Stimulated activated CD8-positive, alpha-beta memory T cell treated with anti-CD3 and anti-CD28 coated beads, Interleukin-7, amount 100 ng/mL, for 24 hours (primary cell): Measurements from ENCODE around the gene TPTE.
"Not testable (repeated sequence)": the region's sequence is repeated elsewhere in the genome, so short reads cannot be mapped to it uniquely, and the experiment has no call there.

Source experiments
- DNase-seq: peaks from one replicate; pipeline ENCODE4 v3.0.0-alpha.2; 2020; ENCODE audit warnings: low read depth

The TPTE gene

DNA sequence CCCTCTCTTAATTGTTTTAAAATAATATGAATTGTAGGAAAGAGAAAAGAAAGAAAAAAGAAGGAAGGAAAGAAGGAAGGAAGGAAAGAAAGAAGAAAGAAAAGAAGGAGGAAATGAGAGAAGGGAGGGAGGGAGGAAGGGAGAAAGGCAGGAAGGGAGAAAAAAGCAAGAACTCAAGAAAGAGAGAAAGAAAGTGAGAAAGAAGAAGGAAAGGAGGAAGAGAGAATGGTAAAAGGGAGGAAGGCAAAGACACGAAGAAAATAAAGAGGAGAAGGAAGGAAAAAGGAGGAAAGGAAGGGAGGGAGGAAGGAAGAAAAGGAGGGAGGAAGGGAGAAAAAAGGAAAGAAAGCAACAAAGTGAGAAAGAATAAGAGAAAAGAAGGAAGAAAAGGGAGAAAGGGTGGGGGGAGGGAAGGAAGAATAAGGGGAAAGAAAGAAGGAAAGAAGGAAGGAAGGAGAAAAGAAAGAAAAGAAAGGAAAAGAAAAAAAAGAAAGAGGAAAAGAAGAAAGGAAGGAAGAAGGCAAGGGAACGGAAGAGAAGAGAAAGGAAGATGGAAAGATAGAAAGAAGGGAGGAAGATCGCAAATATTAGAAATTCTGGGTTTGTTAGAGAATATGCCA, 95.9 kb downstream of the TPTE start:
- DNase-seq = not testable (repeated sequence)

DNA sequence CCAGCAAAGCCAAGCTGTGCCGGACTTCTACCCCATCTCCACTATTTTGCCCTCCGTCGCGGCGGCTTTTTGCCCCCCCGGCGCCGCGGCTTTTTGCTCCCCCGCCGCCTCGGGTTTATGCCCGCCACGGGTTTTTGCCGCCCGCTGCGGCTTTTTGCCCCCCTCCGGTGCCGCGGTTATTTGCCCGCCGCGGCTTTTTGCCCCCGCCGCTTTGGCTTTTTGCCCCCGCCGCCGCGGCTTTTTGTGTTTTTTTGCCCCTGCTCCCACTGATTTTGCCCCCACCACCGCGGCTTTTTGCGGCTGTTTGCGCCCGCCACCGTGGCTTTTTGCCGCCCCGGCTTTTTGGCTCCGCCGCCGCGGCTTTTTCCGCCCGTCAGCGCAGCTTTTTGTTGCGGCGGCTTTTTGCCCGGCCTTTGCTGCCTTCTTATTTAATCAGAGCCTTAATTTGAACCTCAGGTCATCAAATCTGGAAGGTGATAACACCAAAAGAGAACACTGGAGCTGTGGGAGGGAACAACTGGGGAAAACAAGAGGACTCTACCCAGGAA, 106.0 kb downstream of the TPTE start:
- DNase-seq = no peak

DNA sequence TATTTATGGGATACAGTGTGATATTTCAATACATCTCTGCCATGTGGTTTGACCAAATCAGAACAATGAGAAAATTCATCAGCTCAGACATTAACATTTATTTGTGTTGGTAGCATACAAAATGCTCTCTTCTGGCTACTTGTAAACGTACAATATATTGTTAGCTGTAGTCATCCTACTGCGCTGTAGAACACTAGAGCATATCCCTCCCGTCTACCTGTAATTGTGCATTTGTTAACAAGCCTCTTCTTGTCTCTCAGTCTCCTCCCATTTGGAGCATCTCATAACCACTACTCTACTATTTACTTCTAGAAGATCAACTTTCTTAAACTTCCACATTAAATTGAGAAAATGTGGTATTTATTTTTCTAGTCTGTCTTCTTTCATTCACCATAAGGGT, 107.9 kb downstream of the TPTE start:
- DNase-seq = not testable (repeated sequence)

DNA sequence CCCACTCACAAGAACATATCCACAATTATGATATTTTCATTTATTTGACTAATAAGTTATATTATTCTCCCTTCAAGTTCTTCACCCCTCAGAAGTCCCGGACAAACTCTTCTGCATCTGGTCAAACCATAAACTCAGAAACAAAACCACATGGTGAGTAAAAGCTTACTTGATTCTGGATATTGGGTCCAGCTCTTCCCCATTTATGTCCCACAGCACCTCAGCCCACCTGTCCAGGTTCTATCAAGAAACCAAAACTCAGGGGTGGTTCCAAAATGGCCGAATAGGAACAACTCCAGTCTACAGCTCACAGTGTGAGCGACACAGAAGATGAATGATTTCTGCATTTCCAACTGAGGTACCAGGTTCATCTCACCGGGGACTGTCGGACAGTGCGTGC, 109.4 kb downstream of the TPTE start:
- not testable (repeated sequence) for DNase-seq

DNA sequence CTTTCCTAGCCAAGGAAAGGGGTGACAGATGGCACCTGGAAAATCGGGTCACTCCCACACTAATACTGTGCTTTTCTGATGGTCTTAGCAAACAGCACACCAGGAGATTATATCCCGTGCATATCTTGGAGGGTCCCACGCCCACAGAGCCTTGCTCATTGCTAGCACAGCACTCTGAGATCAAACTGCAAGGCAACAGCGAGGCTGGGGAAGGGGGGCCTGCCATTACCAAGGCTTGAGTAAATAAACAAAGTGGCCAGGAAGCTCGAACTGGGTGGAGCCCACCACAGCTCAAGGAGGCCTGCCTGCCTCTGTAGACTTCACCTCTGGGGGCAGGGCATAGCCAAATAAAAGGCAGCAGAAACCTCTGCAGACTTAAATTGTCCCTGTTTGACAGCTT, 109.9 kb downstream of the TPTE start:
- DNase-seq = not testable (repeated sequence)

GRCh38 chr21:10638144-10638543, 116.8 kb downstream of the TPTE start:
- not testable (repeated sequence) for DNase-seq

GRCh38 chr21:10639123-10639522, 117.7 kb downstream of the TPTE start:
- DNase-seq = no peak

DNA sequence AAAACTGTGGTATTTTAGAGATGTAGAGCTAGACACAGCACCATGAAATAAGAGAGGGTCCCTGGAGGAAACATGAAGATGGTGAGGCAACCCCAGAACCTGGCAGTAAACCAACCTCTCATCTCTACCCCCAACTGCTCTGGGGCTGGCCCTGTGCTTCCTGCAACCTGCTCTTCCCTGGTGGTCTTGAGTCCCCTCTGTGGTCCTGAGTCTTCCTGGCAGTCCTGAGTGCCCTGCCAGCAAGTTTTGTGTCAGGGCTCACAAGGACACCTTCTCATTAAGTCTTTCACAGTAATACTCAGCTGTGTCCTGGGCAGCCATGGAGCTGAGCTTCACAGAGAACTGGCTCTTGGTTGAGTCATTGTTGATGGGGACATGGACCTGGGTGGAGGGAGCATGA, 118.4 kb downstream of the TPTE start:
- not testable (repeated sequence) for DNase-seq

GRCh38 chr21:10640446-10640845, 119.1 kb downstream of the TPTE start:
- DNase-seq = no peak

DNA sequence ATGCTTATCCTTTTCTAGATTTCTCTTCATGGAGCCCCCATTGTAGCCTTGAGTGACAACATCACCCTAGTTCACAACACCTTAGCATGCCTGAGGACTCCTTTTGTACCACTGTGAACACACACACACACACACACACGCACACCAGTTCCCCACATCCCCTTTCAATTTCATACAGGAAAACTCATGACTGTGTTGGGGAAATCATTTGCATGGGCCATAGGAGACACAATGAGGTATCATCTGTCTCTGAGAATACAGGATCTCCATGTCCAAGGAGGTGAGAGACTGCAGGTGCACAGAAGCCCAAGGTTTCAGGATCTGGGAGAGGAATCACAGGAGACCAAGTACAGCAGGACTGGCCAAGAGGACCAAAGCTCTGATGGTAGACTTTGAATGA, 119.7 kb downstream of the TPTE start:
- DNase-seq = no peak

GRCh38 chr21:10645667-10646066, 124.3 kb downstream of the TPTE start:
- not testable (repeated sequence) for DNase-seq

DNA sequence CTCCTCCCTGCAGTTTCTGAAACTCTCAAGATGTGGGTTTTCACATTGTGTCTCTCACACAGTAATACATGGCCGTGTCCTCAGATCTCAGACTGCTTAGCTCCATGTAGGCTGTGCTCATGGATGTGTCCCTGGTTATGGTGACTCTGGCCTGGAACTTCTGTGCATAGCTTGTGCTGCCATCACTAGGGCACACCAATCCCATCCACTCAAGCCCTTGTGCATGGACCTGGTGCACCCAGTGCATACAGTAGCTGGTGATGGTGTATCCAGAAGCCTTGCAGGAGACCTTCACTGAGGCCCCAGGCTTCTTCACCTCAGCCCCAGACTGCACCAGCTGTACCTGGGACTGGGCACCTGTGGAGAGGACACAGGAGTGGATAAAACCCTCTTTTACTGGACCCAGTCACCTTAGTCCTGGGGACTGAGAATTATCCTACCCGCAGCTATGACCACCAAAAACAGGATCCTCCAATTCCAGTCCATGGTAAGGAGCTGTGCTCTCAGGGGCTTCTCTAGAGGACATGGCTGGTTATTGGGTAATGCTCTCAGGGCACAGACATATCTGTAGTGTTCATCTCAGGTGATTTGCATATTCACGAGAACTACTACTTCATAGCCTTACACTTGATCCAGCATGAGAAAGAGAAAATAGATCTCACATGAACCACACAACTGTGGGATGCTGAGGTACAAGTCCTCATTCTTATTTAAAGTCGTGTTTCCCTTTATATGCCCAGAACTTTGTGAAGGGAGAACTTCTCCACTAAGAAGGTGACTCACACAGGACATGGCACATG, 128.2 kb downstream of the TPTE start:
- DNase-seq = not testable (repeated sequence)

GRCh38 chr21:10650297-10650696, 128.9 kb downstream of the TPTE start:
- not testable (repeated sequence) for DNase-seq
